ENCODE data around the gene MED7. TPM values are rescaled to one million over a fixed set of nuclear protein-coding genes. Genes with fewer than 3 reads are reported as not detected.

MED7 gene
- total RNA-seq, 3 donors from 2014 or later = 11.8 to 14.4 (median 12.0) TPM

GRCh38 chr5:157175071-157175612 is 32.5 kb upstream of the MED7 start:
- no peaks in the 10 kb centered on the region for H3K9me3 ChIP-seq
- intact Hi-C loops (cut with DNase I, micrococcal nuclease) = no loop called here
- no peak for ATAC-seq
- no peak overlapping the region for H3K4me3 ChIP-seq
- DNase-seq = no peak
- H3K4me1 ChIP-seq (ENCODE audit: low read depth) = no peaks in the 10 kb centered on the region
- no peak for TF ChIP-seq CTCF (IDR thresholded peaks at IDR 0.05)
- no peaks in the 10 kb centered on the region for H3K36me3 ChIP-seq (ENCODE audit: low read depth)

- no peak for TF ChIP-seq CTCF (IDR thresholded peaks at IDR 0.05)
- intact Hi-C loops (cut with DNase I, micrococcal nuclease) = no loop called here
- no peak overlapping the region for H3K4me3 ChIP-seq
- ATAC-seq (peak; percentile 83), DNase-seq (peak in 1 of 3 donors; percentile 7)
- H3K9me3 ChIP-seq = no peaks in the 10 kb centered on the region
- H3K36me3 ChIP-seq (ENCODE audit: low read depth) = no peaks in the 10 kb centered on the region
- H3K4me1 ChIP-seq (ENCODE audit: low read depth) = no peaks in the 10 kb centered on the region
These were observed 29.7 kb upstream of the MED7 start for GRCh38 chr5:157172403-157172802.

GRCh38 chr5:157168286-157168685 is 25.6 kb upstream of the MED7 start:
- intact Hi-C loops (cut with DNase I, micrococcal nuclease) = no loop called here
- Histone ChIP-seq H3K36me3 (ENCODE audit: low read depth) (no peaks in the 10 kb centered on the region), H3K4me1 (ENCODE audit: low read depth) (no peaks in the 10 kb centered on the region), H3K4me3 (no peak overlapping the region), H3K9me3 (no peaks in the 10 kb centered on the region)
- ATAC-seq (no peak), DNase-seq (no peak)
- TF ChIP-seq CTCF (IDR thresholded peaks at IDR 0.05) = no peak

GRCh38 chr5:157167214-157167621 is 24.6 kb upstream of the MED7 start:
- intact Hi-C loops (cut with DNase I, micrococcal nuclease) = no loop called here
- ATAC-seq (no peak), DNase-seq (no peak)

GRCh38 chr5:157166214-157167213 is 23.8 kb upstream of the MED7 start, which contains the start of gene GARIN3:
GARIN3 (minus strand) TSS chr5:157166264; CDS start chr5:157166168, 96 bp downstream.
- ATAC-seq = no peak
- Histone ChIP-seq H3K4me3 (no peak within 1 kb of the TSS), H3K36me3 (ENCODE audit: low read depth) (no peaks in the 10 kb centered on the region), H3K4me1 (ENCODE audit: low read depth) (no peaks in the 10 kb centered on the region), H3K9me3 (no peaks in the 10 kb centered on the region)
- intact Hi-C loops (cut with DNase I, micrococcal nuclease) = no loop called here
- DNase-seq = no peak
- no peak for TF ChIP-seq CTCF (IDR thresholded peaks at IDR 0.05)

More at GRCh38 chr5:157167214-157167621, 24.6 kb upstream of the MED7 start:
- no peaks in the 10 kb centered on the region for H3K36me3 ChIP-seq (ENCODE audit: low read depth)
- no peak for TF ChIP-seq CTCF (IDR thresholded peaks at IDR 0.05)
- H3K4me3 ChIP-seq = no peak overlapping the region
- no peaks in the 10 kb centered on the region for H3K9me3 ChIP-seq
- no peaks in the 10 kb centered on the region for H3K4me1 ChIP-seq (ENCODE audit: low read depth)
